GOT3 (cell line): Measurements from ENCODE around the gene FHDC1.

Source experiments
- DNase-seq: peaks from one replicate; lab custom pipeline; 2025; ENCODE audit warnings: mixed read lengths; lab: John Stamatoyannopoulos, UW

The FHDC1 gene

DNA sequence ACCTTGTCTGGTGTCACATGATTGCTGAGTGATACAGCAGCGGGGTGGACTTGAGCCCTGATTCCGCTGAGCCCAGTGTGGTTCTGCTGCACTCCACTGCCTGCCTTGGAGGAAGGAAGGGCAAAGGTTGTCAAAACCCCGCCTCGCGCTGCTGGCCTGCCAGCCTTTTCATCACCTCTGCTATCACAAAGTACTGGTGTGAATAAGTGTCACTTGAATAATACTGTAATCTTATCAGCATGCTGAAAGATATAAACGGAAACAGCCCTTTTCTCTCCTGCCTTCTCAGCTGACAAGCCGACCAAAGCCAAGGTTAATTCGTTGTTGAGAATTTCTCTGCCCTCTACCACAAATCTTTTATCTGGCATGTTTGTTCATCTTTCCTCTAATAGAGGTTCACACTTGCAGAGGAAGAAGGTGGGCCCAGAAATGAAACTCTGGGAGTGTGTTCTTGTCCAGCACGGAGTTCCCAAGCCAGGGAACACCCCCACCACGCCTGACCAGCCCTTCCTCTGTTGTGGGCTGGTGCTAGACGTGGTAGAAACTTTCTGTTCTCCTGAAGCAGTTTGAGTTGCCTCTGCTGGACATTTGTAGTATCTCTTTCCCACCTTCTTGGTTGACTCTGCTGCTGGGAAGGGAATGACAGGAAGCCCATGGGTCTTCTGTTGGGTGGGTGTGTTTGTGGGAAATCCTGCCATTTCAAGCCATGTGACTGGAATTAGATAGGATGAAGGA is 21.5 kb downstream of the FHDC1 start:
- DNase-seq = no peak

DNA sequence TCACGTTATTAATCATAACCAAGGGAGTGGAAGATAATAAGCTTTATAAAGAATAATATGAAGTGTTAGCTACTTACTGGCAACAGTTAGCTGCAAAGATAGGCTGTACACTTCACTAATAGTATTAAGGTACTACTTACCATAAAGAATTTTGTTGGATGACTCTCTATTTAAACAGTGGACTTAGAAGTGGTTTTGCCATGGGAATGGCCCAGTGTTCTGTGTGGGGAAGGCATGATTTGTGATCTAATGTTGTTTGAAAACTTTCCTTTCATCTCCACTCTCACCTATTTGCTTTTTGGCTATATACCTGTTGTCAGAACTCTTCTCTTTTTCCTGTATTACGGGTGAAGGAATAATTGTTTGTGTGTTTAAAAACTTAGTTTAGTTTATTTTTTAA is 23.0 kb downstream of the FHDC1 start:
- DNase-seq = no peak

DNA sequence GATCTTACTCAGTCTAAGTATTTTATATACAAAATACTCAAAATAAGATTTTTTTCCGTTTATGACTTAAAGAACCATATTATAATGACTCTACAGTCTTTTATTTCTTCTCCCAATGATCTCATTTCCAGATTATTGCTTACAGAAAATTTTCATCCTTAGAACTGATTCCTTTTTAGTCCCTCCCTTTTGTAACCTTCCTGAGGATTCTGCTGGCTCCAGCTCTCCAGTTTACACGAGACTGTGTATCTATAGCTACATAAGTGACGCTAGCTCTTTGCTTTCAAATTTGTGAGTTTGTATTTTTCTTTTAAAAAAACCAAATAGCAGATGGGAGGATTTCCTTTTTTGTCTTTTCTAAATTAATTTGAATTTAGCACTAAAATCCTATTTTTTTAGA is 24.0 kb downstream of the FHDC1 start:
- no peak for DNase-seq

DNA sequence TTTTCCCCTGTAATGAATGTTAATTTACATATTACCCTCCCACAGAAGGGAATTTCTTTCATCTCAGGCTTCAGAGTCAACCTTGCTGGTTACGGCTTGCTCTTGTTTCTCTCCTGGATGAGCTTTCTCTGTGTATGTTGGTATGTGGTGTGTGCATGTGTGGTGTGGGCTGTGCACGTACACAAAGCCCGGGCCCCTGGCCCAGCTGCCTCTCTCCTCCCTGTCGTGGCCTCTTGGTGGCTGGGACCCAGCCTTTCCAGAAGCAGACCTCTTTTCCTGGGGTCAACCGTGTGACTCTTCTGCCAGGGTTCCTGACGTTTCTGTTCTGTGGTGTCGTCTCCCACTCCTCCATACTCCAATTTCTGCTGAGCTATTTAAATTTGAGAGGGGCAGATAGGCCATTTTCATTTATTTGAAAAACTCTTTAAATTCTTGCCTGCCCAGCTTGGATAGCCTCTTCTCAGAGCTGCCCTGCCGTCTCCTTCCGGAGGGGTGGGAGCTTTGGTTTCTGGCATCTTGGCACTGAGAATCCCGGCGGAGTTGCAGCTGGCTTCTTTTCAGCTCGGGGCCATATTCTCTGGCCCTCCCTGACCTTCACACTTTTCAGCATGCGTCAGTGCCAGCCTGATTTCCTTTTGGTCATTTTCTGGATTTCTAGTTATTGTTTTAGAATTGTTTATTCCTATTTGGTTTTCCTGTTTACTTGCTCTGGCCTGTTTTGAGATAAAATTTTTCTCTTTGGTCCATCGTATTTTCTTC is 25.1 kb downstream of the FHDC1 start:
- DNase-seq = no peak

DNA sequence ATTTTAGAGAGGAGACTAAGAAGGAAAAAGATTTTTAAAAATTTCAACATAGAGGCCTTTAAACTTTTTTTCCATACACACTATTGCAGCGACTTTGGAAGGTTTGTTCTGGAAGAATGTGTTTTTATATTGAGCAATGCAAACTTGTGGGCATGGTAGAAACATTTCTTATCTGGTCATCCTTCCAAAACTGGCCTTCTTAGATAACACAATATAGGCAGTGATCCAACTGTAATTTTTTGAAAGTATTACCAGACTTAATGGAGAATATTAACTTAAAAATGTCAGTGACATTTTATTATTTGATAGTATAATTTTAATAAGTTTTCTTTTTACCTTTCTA is 25.6 kb downstream of the FHDC1 start:
- no peak for DNase-seq

DNA sequence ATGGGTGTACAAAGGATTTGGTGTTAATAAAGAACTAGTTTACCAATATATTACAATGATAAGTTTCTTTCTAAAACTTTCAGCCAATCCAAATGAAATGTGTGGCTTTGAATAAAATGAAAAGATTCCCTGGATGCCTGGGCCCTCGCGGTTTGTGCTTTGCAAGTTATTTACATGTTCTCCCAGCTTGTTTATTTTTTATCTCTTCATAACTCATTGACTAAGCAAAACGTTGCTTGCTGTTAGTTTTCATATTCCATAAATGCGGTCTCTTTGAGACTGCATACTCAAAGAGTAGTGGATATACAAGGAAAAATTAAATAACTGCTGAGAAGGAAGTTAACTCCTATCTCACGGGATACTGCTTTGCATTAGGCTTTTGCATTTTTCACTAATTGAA is 26.0 kb downstream of the FHDC1 start:
- DNase-seq = no peak

DNA sequence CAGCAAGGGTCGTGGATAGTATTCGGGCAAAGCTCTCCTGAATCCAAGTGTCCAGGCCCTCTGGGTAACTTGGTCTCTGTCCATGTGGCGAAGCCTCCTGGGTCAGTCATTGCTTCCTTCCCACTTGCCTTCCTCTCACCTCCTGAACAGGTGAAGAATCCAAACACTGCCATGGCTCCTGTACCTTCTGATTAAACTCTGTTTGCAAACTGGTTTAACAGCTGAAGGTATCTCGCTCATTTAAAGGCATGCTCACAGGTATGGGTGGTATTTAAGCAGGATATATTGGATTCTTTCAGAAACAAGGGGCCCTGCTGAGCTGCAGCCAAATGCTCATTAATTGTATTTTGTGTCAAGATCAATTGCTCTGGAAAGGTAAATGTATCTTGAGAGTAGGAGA is 28.2 kb downstream of the FHDC1 start:
- DNase-seq = no peak

DNA sequence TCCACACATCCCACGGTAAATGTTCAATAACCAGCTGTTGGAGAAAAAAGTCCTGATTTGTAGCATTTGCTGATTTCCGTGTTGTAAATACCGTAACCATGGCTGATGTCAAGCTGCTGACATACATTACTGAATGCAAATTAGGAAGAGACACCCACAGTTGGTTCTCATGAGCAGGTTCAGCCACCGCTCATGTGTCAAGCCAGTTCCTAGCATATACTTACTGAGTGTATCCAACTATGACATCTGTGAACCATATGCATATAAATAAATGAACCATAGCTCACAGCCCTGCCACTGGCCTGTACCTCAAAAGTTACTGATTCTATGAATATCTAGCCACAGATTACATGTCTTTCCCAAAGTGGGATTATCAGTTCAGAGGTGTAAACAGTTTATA is 29.5 kb downstream of the FHDC1 start:
- no peak for DNase-seq

DNA sequence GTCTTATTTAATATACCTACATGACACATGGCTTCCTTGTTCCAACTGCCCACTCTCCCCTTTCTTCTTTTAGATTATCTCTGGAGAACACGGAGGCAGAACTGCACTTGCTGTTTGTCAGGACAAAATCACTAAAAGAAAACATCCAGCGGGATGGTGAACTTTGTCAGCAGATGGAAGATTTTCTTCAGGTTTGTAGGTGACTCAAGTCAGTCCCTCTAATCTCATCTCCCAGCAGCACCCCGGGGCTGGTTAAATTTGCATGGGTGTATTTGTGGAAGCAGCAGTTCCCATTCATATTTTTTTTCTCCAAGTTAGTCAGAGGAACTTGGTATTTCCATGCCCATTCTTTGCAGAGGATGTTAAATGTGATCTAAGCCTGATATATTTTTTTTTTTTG is 31.8 kb downstream of the FHDC1 start:
- DNase-seq = no peak

DNA sequence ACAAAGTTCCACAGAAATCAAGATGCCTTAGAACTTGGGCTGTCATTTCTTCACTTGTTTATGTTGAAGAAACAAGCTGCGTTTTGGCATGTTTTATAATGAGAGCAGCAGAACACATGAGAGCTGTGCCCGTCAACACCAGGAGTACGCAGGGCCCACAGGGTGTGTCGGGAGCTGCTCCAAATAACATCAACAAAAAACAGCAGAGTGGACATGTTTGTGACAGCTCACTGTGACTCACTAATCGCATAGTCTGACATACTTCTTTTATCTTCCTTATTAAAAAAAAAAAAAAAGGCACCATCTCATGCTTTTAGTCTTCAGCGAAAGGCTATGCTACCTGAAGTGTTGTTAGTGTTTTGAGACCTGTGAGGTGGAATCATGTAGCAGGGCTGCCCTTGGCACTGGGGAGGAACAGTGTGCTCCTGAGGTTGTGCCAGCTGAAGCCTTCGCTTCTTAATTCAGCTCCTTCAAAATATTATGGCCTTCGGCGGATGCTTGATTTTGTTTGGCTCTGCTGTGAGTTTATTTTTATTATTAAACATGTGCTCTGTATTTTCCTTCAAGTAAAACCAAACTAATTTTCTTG is 32.8 kb downstream of the FHDC1 start:
- DNase-seq = no peak

DNA sequence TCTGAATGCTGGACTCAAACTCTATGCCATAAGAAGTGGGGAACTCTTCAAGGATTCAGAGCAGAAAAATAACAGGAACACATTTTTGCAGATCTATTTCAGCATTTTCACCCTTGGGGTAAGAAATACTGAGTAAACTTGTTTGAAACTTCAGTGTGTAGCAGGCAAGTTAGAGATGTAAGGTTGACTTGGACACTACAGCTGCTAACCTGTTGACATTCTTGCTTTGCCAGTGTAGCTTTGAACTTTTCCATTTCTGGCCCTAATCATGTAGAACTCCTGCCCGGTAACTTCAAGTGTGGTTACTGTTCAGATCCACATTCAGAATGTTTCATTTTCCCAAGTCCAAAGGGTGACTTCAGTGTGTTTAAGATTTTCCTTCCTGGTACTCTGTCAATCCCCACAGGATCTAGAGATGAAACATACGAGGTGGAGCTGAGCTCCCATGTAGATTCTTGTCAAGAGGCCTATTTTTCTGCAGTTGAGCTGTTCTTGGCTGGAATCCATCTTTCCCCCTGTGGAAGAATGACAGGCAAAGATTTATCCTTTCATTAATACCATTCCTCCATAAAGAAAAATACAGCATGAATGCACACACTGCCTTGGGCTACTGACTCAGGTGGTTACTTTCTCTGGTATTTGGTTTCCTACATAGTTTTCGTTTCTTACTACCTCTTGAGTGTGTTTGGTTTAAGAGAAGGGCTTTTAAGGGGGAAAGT is 34.1 kb downstream of the FHDC1 start:
- no peak for DNase-seq

DNA sequence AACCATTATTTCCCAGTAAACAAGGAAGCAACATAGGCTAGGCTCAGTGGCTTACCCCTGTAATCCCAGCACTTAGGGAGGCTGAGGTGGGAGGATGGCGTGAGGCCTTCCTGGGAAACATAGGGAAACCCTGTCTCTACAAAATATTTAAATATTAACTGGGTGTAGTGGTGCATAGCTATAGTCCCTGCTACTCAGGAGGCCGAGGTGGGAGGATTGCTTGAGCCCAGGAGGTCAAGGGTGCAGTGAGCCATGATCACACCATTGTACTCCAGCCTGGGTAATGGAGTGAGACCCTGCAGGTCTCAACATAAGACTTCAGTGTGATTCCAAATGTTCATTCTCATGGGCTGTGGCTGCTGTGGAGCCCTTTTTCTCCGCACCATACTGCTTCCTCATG is 34.9 kb downstream of the FHDC1 start:
- DNase-seq = no peak

DNA sequence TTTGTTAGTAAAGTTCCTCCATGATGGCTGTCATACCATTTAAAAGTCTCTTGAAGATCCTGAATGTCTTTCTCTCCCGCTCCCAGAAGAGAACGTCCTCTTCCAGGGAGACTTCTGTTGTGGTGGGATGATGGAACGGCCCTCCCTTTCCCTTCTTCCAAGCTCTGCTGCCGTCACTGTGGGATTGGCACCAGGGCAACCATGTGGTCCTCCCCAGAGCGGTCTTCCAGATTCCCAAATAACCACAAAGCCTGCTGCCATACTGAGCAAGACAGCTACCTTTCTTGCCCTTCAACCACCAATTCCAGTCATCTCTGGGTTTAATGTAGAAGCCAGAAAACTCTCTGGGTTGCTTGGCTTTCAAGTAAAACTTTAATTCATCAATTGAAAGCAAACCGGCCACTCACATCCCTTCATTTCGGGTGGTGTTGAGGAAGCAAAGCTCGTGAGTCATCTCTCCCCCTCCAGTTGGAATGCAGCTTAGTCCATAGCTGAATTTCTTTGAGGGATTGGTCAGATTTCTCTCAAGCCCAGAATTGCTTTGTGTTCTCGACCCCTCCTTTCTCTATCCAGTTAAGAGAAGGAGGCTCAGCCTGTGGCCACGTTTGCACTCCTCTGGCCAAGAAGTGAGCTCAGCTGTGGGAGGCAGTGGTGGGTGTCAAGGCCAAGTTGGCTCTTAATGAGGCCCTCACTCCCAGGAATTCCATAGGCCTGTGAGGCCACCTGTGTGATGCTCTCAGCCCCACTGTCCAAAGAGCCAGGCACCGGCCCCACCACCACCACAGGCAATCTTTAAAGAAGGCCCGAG is 36.9 kb downstream of the FHDC1 start:
- DNase-seq = no peak

DNA sequence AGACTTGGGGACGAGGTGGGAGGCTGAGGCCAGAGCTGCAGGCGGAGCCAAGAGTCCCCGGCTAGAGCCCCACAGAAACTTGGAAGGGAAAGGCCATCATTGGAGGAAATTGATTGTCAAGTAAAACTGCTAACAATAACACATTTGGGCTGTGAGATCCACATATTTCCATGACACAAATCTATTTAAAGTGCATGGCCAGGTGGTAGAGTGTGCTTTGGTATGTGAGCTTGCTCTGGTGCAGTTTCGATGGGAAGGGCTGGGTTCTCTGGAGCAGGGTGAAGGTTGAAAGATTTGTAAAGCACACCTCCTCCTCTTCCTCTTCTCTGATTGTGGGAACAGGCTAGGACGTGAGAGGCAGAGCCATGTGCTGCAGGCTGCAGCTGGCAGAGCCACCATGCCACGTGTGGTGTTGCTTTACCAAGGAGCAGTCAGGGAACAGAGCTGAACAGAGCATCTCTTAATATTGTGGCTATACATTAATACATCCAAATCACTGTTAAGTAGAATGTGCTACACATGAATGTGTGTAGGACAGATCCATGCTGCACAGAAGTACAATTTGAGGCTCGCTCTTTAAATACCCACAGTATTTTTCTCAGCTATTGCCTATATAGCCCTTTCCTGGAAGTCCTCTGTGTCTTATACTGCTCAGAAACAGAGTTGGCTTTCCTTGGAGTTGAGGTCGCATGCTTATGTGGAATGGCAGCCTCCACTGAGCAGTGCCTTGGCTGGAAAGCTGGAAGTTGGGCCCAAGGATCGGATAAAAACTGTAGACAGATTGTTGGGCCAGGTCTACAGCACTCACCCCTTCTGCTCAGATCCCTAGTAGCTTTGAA is 37.7 kb downstream of the FHDC1 start:
- no peak for DNase-seq

DNA sequence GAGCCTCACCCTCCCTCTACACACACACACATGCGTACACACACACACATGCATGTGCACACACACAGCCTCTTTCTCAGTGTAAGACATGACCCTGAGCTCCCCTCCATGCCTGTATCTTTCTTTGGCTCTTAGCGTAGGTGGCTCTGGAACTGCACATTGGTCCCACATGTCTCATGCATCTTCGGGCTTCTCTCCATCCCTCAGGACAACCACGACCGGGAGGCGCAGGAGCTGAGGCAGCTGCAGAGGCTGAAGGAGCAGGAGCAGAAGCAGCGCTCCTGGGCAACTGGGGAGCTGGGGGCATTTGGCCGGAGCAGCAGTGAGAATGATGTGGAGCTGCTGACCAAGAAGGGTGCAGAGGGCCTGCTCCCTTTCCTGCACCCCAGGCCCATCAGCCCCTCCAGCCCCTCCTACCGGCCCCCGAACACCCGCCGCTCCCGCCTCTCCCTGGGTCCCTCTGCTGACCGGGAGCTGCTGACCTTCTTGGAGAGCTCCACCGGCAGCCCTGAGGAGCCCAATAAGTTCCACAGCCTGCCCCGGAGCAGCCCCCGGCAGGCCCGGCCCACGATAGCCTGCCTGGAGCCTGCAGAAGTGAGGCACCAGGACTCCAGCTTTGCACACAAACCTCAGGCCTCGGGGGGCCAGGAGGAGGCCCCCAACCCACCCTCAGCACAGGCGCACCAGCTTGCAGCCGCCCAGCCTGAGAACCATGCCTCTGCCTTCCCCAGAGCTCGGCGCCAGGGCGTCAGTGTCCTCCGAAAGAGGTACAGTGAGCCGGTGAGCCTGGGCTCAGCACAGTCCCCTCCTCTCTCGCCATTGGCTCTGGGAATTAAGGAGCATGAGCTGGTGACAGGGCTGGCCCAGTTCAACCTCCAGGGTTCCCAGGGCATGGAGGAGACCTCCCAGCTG is 38.6 kb downstream of the FHDC1 start:
- DNase-seq = no peak

DNA sequence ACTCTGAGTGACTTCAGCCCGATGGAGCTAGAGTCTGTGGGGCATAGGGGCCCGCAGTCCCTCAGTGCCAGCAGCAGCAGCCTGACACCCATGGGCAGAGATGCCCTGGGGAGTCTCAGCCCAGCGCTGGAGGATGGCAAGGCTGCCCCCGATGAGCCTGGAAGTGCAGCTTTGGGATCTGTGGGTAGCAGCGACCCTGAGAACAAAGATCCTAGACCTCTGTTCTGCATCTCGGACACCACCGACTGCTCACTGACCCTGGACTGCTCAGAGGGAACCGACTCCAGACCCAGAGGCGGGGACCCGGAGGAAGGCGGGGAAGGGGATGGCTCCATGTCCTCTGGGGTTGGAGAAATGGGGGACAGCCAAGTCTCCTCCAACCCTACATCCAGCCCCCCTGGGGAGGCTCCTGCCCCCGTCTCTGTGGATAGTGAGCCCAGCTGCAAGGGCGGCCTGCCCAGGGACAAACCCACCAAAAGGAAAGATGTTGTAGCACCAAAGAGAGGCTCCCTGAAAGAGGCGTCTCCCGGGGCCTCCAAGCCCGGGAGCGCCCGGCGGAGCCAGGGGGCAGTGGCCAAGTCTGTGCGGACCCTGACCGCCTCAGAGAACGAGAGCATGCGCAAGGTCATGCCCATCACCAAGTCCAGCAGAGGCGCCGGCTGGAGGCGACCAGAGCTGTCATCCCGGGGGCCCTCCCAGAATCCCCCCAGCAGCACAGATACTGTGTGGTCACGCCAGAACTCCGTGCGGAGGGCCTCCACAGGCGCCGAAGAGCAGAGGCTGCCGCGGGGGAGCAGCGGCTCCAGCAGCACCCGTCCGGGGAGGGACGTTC is 39.5 kb downstream of the FHDC1 start:
- DNase-seq = no peak

DNA sequence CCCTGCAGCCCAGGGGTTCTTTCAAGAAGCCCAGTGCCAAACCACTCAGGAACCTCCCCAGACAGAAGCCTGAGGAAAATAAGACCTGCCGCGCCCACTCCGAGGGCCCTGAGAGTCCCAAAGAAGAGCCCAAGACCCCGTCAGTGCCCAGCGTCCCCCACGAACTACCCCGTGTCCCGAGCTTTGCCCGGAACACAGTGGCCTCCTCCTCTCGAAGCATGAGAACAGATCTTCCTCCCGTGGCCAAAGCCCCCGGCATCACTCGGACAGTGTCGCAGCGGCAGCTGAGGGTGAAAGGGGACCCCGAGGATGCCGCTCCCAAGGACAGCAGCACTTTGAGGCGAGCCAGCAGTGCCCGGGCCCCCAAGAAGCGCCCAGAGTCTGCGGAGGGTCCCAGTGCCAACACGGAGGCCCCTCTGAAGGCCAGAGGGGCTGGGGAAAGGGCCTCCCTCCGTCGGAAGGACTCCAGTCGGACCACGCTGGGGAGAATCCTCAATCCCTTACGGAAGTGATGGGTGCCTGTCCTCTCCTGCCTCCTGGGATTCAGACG is 40.2 kb downstream of the FHDC1 start:
- no peak for DNase-seq

DNA sequence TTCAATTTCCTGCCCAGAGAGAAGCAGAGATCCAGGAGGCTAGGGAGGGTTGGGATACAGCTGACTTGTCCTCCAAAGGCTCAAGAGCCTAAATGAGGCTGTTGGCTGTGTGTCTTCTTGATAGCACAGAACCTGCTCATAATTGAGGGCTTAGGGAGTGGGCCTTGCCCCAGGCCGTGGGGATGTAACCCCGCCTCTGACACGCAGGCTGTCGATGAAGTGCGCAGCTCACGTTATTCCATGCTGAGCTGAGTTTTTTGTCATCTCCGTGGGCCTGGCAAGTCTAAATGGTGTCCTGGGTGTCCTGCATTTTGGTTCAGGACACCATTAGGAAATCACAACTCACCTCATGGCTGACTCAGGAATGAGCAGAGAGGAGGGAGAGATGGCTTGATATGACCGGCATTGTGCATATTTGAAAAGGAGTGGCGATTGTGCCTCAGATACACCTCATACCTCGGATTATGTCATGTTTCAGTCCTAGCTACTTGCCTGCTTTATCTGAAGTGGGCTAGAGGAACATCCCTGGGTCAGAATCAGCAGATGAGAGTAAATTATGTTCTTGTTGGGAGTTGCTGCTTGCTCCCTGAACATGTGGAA is 43.7 kb downstream of the FHDC1 start:
- no peak for DNase-seq
